Measurements from ENCODE around the gene CCDC107.

- no peak for TF ChIP-seq ZNF571 (tag by site-specific recombination; IDR thresholded peaks at IDR 0.05)
- TF ChIP-seq PBX3 (CRISPR knock-in tag; IDR thresholded peaks at IDR 0.05), result no peak
Observed at GRCh38 chr9:35675204-35675603, 17.1 kb downstream of the CCDC107 start.

Data from HEK293 (cell line).